ENCODE data around the gene ATXN1. TPM values are rescaled to one million over a fixed set of nuclear protein-coding genes. Genes with fewer than 3 reads are reported as not detected.

Gene ATXN1
- total RNA-seq, 1 experiment from 2014 or later: 8.1 TPM

DNA sequence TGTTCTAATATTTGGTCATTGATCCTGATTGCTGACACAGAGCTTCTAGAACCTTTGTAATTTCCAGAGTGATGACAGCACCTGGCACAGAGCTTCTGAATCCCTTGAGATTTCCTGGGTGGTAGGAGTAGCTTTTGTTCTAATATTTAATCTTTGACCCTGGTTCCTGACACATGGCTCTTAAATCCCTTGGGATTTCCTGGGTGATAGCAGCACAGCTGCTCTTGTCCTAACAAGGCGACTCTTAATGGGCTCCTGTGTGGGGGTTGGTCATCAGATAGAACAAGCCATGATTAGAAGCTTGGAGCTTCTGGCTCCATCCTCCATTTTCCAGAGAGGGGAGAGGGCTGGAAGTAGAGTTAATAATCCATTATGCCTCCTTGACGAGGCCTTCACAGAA is 504.5 kb downstream of the ATXN1 start:
- POLR2A ChIA-PET: no interaction called here
- Mint-ChIP-seq H3K9me3 (peaks cover 3% of the 10 kb centered on the region; the same call in 1 of the 2 replicates), H3K4me1 (peaks cover 23% of the 10 kb centered on the region), H3K27ac (no peak overlapping the region), H3K4me3 (no peak overlapping the region), H3K36me3 (no peaks in the 10 kb centered on the region), H3K27me3 (ENCODE audit: low read depth) (no peaks in the 10 kb centered on the region)
- ATAC-seq (no peak), DNase-seq (ENCODE audit: low spot score) (no peak)
- no peak for TF ChIP-seq JAZF1 (CRISPR knock-in tag; IDR thresholded peaks at IDR 0.05)
- TF ChIP-seq, protein P1, sequence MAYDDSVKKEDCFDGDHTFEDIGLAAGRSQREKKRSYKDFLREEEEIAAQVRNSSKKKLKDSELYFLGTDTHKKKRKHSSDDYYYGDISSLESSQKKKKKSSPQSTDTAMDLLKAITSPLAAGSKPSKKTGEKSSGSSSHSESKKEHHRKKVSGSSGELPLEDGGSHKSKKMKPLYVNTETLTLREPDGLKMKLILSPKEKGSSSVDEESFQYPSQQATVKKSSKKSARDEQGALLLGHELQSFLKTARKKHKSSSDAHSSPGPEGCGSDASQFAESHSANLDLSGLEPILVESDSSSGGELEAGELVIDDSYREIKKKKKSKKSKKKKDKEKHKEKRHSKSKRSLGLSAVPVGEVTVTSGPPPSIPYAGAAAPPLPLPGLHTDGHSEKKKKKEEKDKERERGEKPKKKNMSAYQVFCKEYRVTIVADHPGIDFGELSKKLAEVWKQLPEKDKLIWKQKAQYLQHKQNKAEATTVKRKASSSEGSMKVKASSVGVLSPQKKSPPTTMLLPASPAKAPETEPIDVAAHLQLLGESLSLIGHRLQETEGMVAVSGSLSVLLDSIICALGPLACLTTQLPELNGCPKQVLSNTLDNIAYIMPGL (CRISPR knock-in tag; IDR thresholded peaks at IDR 0.05): no peak
- no peak for TF ChIP-seq CBFB (CRISPR knock-in tag; IDR thresholded peaks at IDR 0.05; ENCODE audit: low read depth)
- TF ChIP-seq, protein P2, sequence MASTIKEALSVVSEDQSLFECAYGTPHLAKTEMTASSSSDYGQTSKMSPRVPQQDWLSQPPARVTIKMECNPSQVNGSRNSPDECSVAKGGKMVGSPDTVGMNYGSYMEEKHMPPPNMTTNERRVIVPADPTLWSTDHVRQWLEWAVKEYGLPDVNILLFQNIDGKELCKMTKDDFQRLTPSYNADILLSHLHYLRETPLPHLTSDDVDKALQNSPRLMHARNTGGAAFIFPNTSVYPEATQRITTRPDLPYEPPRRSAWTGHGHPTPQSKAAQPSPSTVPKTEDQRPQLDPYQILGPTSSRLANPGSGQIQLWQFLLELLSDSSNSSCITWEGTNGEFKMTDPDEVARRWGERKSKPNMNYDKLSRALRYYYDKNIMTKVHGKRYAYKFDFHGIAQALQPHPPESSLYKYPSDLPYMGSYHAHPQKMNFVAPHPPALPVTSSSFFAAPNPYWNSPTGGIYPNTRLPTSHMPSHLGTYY (CRISPR knock-in tag; IDR thresholded peaks at IDR 0.05): no peak
- no peak for TF ChIP-seq PRRX2 (CRISPR knock-in tag; IDR thresholded peaks at IDR 0.05)
- no peak for TF ChIP-seq ZNF219 (CRISPR knock-in tag; IDR thresholded peaks at IDR 0.05; ENCODE audit: borderline replicate concordance)
- TF ChIP-seq, protein P3, sequence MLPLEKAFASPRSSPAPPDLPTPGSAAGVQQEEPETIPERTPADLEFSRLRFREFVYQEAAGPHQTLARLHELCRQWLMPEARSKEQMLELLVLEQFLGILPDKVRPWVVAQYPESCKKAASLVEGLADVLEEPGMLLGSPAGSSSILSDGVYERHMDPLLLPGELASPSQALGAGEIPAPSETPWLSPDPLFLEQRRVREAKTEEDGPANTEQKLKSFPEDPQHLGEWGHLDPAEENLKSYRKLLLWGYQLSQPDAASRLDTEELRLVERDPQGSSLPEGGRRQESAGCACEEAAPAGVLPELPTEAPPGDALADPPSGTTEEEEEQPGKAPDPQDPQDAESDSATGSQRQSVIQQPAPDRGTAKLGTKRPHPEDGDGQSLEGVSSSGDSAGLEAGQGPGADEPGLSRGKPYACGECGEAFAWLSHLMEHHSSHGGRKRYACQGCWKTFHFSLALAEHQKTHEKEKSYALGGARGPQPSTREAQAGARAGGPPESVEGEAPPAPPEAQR (CRISPR knock-in tag; IDR thresholded peaks at IDR 0.05): no peak
- CTCF ChIA-PET: interaction anchor here (0.6 to 1.0 kb wide), 2 partner anchors 29 to 566 kb away, joined by 3 to 6 read pairs; no protein-coding TSS in a partner anchor

DNA sequence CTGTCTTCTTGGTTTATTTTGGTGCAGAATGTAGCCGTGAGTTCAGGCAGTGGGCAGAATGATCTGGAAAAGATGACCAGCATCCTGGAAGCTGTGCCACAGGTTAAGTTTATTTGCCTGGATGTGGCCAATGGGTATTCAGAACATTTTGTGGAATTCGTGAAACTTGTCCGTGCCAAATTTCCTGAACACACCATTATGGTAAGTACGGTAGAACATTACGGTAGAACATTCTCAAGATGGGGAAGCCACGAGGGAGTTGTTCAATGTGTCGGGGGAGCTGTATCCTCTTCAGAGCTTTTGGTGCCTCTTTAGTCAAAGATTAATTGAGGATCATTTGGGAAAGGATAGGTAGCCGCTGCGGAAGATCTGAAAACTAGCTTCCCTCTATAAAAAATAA is 506.7 kb downstream of the ATXN1 start:
- no peak overlapping the region for H3K27ac Mint-ChIP-seq
- TF ChIP-seq OVOL2 (CRISPR knock-in tag; IDR thresholded peaks at IDR 0.05; ENCODE audit: borderline replicate concordance): no peak
- no peak for TF ChIP-seq HMGA2 (CRISPR knock-in tag; IDR thresholded peaks at IDR 0.05)
- TF ChIP-seq ZNF671 (CRISPR knock-in tag; IDR thresholded peaks at IDR 0.05): no peak
- TF ChIP-seq ZNF416 (CRISPR knock-in tag; IDR thresholded peaks at IDR 0.05): no peak
- no peak for TF ChIP-seq ZBTB21 (CRISPR knock-in tag; IDR thresholded peaks at IDR 0.05; ENCODE audit: borderline replicate concordance)
- no peak for TF ChIP-seq RORB (CRISPR knock-in tag; IDR thresholded peaks at IDR 0.05)
- TF ChIP-seq CREM (CRISPR knock-in tag; IDR thresholded peaks at IDR 0.05): no peak
- TF ChIP-seq, protein P3 (CRISPR knock-in tag; IDR thresholded peaks at IDR 0.05): no peak
- TF ChIP-seq, protein P4, sequence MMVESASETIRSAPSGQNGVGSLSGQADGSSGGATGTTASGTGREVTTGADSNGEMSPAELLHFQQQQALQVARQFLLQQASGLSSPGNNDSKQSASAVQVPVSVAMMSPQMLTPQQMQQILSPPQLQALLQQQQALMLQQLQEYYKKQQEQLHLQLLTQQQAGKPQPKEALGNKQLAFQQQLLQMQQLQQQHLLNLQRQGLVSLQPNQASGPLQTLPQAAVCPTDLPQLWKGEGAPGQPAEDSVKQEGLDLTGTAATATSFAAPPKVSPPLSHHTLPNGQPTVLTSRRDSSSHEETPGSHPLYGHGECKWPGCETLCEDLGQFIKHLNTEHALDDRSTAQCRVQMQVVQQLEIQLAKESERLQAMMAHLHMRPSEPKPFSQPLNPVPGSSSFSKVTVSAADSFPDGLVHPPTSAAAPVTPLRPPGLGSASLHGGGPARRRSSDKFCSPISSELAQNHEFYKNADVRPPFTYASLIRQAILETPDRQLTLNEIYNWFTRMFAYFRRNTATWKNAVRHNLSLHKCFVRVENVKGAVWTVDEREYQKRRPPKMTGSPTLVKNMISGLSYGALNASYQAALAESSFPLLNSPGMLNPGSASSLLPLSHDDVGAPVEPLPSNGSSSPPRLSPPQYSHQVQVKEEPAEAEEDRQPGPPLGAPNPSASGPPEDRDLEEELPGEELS (CRISPR knock-in tag; IDR thresholded peaks at IDR 0.05): no peak
- no peak for TF ChIP-seq PRRX2 (CRISPR knock-in tag; IDR thresholded peaks at IDR 0.05)
- TF ChIP-seq, protein P5, sequence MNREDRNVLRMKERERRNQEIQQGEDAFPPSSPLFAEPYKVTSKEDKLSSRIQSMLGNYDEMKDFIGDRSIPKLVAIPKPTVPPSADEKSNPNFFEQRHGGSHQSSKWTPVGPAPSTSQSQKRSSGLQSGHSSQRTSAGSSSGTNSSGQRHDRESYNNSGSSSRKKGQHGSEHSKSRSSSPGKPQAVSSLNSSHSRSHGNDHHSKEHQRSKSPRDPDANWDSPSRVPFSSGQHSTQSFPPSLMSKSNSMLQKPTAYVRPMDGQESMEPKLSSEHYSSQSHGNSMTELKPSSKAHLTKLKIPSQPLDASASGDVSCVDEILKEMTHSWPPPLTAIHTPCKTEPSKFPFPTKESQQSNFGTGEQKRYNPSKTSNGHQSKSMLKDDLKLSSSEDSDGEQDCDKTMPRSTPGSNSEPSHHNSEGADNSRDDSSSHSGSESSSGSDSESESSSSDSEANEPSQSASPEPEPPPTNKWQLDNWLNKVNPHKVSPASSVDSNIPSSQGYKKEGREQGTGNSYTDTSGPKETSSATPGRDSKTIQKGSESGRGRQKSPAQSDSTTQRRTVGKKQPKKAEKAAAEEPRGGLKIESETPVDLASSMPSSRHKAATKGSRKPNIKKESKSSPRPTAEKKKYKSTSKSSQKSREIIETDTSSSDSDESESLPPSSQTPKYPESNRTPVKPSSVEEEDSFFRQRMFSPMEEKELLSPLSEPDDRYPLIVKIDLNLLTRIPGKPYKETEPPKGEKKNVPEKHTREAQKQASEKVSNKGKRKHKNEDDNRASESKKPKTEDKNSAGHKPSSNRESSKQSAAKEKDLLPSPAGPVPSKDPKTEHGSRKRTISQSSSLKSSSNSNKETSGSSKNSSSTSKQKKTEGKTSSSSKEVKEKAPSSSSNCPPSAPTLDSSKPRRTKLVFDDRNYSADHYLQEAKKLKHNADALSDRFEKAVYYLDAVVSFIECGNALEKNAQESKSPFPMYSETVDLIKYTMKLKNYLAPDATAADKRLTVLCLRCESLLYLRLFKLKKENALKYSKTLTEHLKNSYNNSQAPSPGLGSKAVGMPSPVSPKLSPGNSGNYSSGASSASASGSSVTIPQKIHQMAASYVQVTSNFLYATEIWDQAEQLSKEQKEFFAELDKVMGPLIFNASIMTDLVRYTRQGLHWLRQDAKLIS (CRISPR knock-in tag; IDR thresholded peaks at IDR 0.05; ENCODE audit: borderline replicate concordance): no peak
- no peak for TF ChIP-seq ZNF219 (CRISPR knock-in tag; IDR thresholded peaks at IDR 0.05; ENCODE audit: borderline replicate concordance)
- TF ChIP-seq FOXP1 (CRISPR knock-in tag; IDR thresholded peaks at IDR 0.05; ENCODE audit: borderline replicate concordance): no peak
- TF ChIP-seq MXD4 (CRISPR knock-in tag; IDR thresholded peaks at IDR 0.05; ENCODE audit: borderline replicate concordance): no peak
- TF ChIP-seq TEAD4 (CRISPR knock-in tag; IDR thresholded peaks at IDR 0.05): no peak
- TF ChIP-seq IRF2 (CRISPR knock-in tag; IDR thresholded peaks at IDR 0.05; ENCODE audit: borderline replicate concordance, low read depth): no peak
- ChIA-PET CTCF (no interaction called here), POLR2A (interaction anchor here (0.7 kb wide), 1 partner anchor 11 kb away, joined by 4 read pairs; no protein-coding TSS in a partner anchor)
- H3K9me3 Mint-ChIP-seq: peaks cover 3% of the 10 kb centered on the region; the same call in 1 of the 2 replicates
- no peak overlapping the region for H3K4me3 Mint-ChIP-seq
- no peaks in the 10 kb centered on the region for H3K27me3 Mint-ChIP-seq (ENCODE audit: low read depth)
- H3K36me3 Mint-ChIP-seq: no peaks in the 10 kb centered on the region
- no peak for DNase-seq (ENCODE audit: low spot score)
- ATAC-seq: no peak
- peaks cover 28% of the 10 kb centered on the region for H3K4me1 Mint-ChIP-seq

Data from WTC11 (cell line).